Measurements from ENCODE around the gene KCNIP1. TPM values are rescaled to one million over a fixed set of nuclear protein-coding genes. Genes with fewer than 3 reads are reported as not detected.

Gene KCNIP1
- total RNA-seq, 1 experiment from 2014 or later: not detected

DNA sequence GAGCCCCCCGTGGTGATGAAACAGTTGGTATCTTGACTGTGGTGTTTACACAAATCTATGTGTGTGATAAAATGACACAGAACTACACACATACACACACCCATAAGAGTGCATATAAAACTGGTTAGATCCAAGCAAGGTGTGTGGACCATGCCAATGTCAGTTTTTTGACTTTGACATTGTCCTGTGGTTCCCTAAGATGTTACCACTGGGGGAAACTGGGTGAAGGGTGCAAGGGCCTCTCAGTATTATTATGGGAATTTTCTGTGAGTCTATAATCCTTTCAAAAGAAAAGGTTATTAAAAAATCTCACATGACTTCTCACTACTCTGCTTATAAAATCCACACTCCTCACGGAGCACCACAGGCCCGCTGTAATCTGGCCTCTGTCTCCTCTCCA lies 13.4 kb upstream of the KCNIP1 start:
- DNase-seq (no peak), ATAC-seq (no peak)
- intact Hi-C loops (cut with micrococcal nuclease): no loop called here
- Histone ChIP-seq H3K9me2 (replicated peaks; ENCODE audit: low read length) (no peaks in the 10 kb centered on the region), H3K4me2 (ENCODE audit: low read length) (no peak overlapping the region), H3K9ac (ENCODE audit: low read length) (no peak overlapping the region), H3F3A (ENCODE audit: low read length, unreplicated experiment) (no peaks in the 10 kb centered on the region), H3K27ac (ENCODE audit: low read length) (no peak overlapping the region), H3K4me3 (ENCODE audit: low read length) (no peak overlapping the region), H3K4me1 (ENCODE audit: insufficient read depth, low read length) (peaks cover 8% of the 10 kb centered on the region), H2AFZ (ENCODE audit: low read length) (no peak overlapping the region), H3K36me3 (ENCODE audit: low read depth, low read length) (no peaks in the 10 kb centered on the region), H3K9me3 (ENCODE audit: low read length) (no peaks in the 10 kb centered on the region), H3K27me3 (ENCODE audit: low read length) (no peaks in the 10 kb centered on the region), H3K79me2 (ENCODE audit: low read length) (no peaks in the 10 kb centered on the region), H4K20me1 (ENCODE audit: low read length) (no peaks in the 10 kb centered on the region)
- BruUV-seq (replicated peaks): no TSS peak
- TF ChIP-seq EZH2 (IDR thresholded peaks at IDR 0.05; ENCODE audit: low read length, unreplicated experiment): no peak
- TF ChIP-seq, protein P1, sequence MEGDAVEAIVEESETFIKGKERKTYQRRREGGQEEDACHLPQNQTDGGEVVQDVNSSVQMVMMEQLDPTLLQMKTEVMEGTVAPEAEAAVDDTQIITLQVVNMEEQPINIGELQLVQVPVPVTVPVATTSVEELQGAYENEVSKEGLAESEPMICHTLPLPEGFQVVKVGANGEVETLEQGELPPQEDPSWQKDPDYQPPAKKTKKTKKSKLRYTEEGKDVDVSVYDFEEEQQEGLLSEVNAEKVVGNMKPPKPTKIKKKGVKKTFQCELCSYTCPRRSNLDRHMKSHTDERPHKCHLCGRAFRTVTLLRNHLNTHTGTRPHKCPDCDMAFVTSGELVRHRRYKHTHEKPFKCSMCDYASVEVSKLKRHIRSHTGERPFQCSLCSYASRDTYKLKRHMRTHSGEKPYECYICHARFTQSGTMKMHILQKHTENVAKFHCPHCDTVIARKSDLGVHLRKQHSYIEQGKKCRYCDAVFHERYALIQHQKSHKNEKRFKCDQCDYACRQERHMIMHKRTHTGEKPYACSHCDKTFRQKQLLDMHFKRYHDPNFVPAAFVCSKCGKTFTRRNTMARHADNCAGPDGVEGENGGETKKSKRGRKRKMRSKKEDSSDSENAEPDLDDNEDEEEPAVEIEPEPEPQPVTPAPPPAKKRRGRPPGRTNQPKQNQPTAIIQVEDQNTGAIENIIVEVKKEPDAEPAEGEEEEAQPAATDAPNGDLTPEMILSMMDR (conservative IDR thresholded peaks at IDR 0.05; ENCODE audit: low read depth, low read length): no peak
- TF ChIP-seq EZH2phosphoT487 (IDR thresholded peaks at IDR 0.05; ENCODE audit: borderline replicate concordance, low read length): no peak
- ChIA-PET CTCF (interaction anchor here (0.6 kb wide), 1 partner anchor 22 kb away, joined by 4 read pairs; no protein-coding TSS in a partner anchor), POLR2A (ENCODE audit: unreplicated experiment) (no interaction called here)

DNA sequence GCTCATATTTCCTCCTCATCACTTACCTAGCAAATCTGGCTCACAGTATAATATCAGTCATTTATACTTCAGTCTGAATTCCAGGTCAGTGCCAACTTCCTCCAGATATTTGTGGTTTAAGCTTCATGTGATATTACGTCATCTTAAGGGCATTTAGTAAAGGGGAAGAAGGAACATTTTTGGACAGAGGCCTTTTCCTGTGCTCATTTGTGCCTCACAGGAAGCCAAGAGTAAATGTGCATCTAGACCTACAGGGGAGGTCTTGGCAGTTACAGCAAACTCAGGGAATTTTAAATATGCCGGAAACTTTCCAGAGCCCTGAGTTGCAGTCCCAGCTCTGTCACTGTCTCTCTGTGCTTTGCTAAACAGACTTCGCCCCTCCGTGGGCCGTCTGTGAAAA lies 12.3 kb upstream of the KCNIP1 start:
- no peaks in the 10 kb centered on the region for H3K9me2 ChIP-seq (replicated peaks; ENCODE audit: low read length)
- intact Hi-C loops (cut with micrococcal nuclease): no loop called here
- DNase-seq (peak; percentile 79), ATAC-seq (peak; percentile 80)
- CTCF ChIA-PET: no interaction called here
- H3K27ac ChIP-seq (ENCODE audit: low read length): peak overlapping the region; percentile 23; the same call in 1 of the 2 replicates
- TF ChIP-seq, protein P1 (conservative IDR thresholded peaks at IDR 0.05; ENCODE audit: low read depth, low read length): no peak
- no peak for TF ChIP-seq EZH2 (IDR thresholded peaks at IDR 0.05; ENCODE audit: low read length, unreplicated experiment)
- TF ChIP-seq EZH2phosphoT487 (IDR thresholded peaks at IDR 0.05; ENCODE audit: borderline replicate concordance, low read length): no peak
- H3K9me3 ChIP-seq (ENCODE audit: low read length): no peaks in the 10 kb centered on the region
- no peak overlapping the region for H3K9ac ChIP-seq (ENCODE audit: low read length)
- no peaks in the 10 kb centered on the region for H4K20me1 ChIP-seq (ENCODE audit: low read length)
- no TSS peak for BruUV-seq (replicated peaks)
- no peaks in the 10 kb centered on the region for H3K27me3 ChIP-seq (ENCODE audit: low read length)
- H3K4me2 ChIP-seq (ENCODE audit: low read length): no peak overlapping the region
- peaks cover 8% of the 10 kb centered on the region for H3K4me1 ChIP-seq (ENCODE audit: insufficient read depth, low read length)
- H2AFZ ChIP-seq (ENCODE audit: low read length): no peak overlapping the region
- POLR2A ChIA-PET (ENCODE audit: unreplicated experiment): no interaction called here
- no peaks in the 10 kb centered on the region for H3K79me2 ChIP-seq (ENCODE audit: low read length)
- no peaks in the 10 kb centered on the region for H3F3A ChIP-seq (ENCODE audit: low read length, unreplicated experiment)
- no peak overlapping the region for H3K4me3 ChIP-seq (ENCODE audit: low read length)
- no peaks in the 10 kb centered on the region for H3K36me3 ChIP-seq (ENCODE audit: low read depth, low read length)

DNA sequence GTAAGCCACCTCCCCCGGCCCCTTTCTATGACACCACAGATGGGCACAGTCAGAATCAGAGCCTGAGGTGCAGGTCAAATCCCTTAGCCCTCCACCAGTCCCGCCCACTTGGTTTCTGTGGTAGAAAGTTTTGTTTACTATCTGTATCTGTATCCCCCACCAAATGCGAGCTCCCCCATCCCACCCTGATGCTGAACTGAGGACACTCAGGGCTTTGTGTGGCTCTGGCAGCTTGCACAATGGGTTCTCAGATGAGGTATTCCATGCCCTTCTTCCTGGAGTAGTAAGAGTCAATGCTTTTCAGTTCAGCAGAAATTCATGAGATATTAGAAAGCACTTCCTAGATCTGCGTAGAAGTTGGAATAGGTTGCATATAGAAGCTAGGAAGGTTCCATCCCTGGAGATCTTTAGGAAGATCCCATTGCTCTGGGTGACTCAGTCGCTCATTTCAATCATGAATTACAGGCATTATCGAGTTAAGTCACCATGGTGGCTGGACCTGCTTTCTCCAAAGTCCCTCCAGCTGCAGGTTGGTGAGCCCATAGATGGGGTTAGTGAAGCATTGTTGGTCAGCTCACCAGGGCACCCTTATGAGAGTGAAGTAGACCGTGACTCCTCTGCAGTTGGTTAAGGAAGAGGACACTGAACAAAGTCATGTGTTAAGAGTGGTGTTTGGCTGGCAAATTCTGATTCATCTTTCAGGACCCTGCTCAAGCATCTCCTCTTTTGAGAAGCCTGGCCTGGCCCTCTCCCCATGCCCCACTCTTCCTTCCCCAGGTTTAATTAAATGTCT lies 10.6 kb upstream of the KCNIP1 start:
- no peak overlapping the region for H2AFZ ChIP-seq (ENCODE audit: low read length)
- intact Hi-C loops (cut with micrococcal nuclease): no loop called here
- BruUV-seq (replicated peaks): no TSS peak

More for the DNA sequence above, 10.6 kb upstream of the KCNIP1 start:
- Histone ChIP-seq H3K27me3 (ENCODE audit: low read length) (no peaks in the 10 kb centered on the region), H3K9me2 (replicated peaks; ENCODE audit: low read length) (no peaks in the 10 kb centered on the region), H3K9ac (ENCODE audit: low read length) (no peak overlapping the region), H3K27ac (ENCODE audit: low read length) (no peak overlapping the region), H3K4me1 (ENCODE audit: insufficient read depth, low read length) (peaks cover 8% of the 10 kb centered on the region), H3K4me2 (ENCODE audit: low read length) (no peak overlapping the region), H3K9me3 (ENCODE audit: low read length) (no peaks in the 10 kb centered on the region), H4K20me1 (ENCODE audit: low read length) (no peaks in the 10 kb centered on the region), H3K79me2 (ENCODE audit: low read length) (no peaks in the 10 kb centered on the region), H3K4me3 (ENCODE audit: low read length) (no peak overlapping the region), H3K36me3 (ENCODE audit: low read depth, low read length) (no peaks in the 10 kb centered on the region), H3F3A (ENCODE audit: low read length, unreplicated experiment) (no peaks in the 10 kb centered on the region)
- no peak for TF ChIP-seq EZH2phosphoT487 (IDR thresholded peaks at IDR 0.05; ENCODE audit: borderline replicate concordance, low read length)
- TF ChIP-seq EZH2 (IDR thresholded peaks at IDR 0.05; ENCODE audit: low read length, unreplicated experiment): no peak
- TF ChIP-seq, protein P1 (conservative IDR thresholded peaks at IDR 0.05; ENCODE audit: low read depth, low read length): no peak
- CTCF ChIA-PET: no interaction called here
- ATAC-seq (no peak), DNase-seq (no peak)
- POLR2A ChIA-PET (ENCODE audit: unreplicated experiment): no interaction called here

Measured in PC-3 (cell line).